Central memory CD4-positive, alpha-beta T cell (primary cell): ENCODE results near the gene CCDC86.

Experiments
- DNase-seq: peaks from one replicate; pipeline ENCODE4 v3.0.0; 2022

Gene CCDC86

GRCh38 chr11:60854140-60854846 lies 12.4 kb downstream of the CCDC86 start:
- no peak for DNase-seq

GRCh38 chr11:60854847-60855725 lies 13.2 kb downstream of the CCDC86 start:
- DNase-seq, result no peak

- no peak for DNase-seq
Measured at GRCh38 chr11:60855726-60856633, 14.1 kb downstream of the CCDC86 start, which contains the start of gene PTGDR2. Gene PTGDR2 (minus strand): TSS chr11:60855950. CDS start chr11:60853722, 2,228 bp downstream.

- DNase-seq, result no peak
Measured at GRCh38 chr11:60857378-60858232, 15.7 kb downstream of the CCDC86 start.

GRCh38 chr11:60858236-60858635 lies 16.3 kb downstream of the CCDC86 start:
- no peak for DNase-seq

GRCh38 chr11:60858731-60859464 lies 17.0 kb downstream of the CCDC86 start:
- no peak for DNase-seq

- DNase-seq, result no peak
Measured at GRCh38 chr11:60859616-60860250, 17.8 kb downstream of the CCDC86 start.

- DNase-seq, result no peak
Measured at GRCh38 chr11:60860943-60861342, 19.0 kb downstream of the CCDC86 start.

GRCh38 chr11:60862171-60862570 lies 20.3 kb downstream of the CCDC86 start:
- DNase-seq, result no peak

GRCh38 chr11:60863550-60864521 lies 21.9 kb downstream of the CCDC86 start:
- DNase-seq, result no peak

GRCh38 chr11:60864856-60865513 lies 23.1 kb downstream of the CCDC86 start:
- DNase-seq, result no peak

- no peak for DNase-seq
Measured at GRCh38 chr11:60866911-60867870, 25.3 kb downstream of the CCDC86 start, which contains the start of gene ZP1. Gene ZP1 (plus strand): TSS chr11:60867542. CDS start chr11:60867562, 20 bp downstream.

GRCh38 chr11:60867871-60868681 lies 26.2 kb downstream of the CCDC86 start:
- DNase-seq, result no peak

- DNase-seq, result no peak
Measured at GRCh38 chr11:60868682-60869450, 27.0 kb downstream of the CCDC86 start.

GRCh38 chr11:60869451-60869825 lies 27.5 kb downstream of the CCDC86 start:
- DNase-seq, result no peak

- DNase-seq, result no peak
Measured at GRCh38 chr11:60870276-60870675, 28.4 kb downstream of the CCDC86 start.
